RPMI8226 (cell line): Measurements from ENCODE around the gene SPTBN5.

Experiments used
- DNase-seq: peaks from one replicate; pipeline ENCODE4 v3.0.0-alpha.2; 2015

The SPTBN5 gene

GRCh38 chr15:41925086-41925608, 31.3 kb upstream of the SPTBN5 start:
- DNase-seq = no peak

- DNase-seq = no peak
Observed at GRCh38 chr15:41923401-41923997, 29.6 kb upstream of the SPTBN5 start.

DNA sequence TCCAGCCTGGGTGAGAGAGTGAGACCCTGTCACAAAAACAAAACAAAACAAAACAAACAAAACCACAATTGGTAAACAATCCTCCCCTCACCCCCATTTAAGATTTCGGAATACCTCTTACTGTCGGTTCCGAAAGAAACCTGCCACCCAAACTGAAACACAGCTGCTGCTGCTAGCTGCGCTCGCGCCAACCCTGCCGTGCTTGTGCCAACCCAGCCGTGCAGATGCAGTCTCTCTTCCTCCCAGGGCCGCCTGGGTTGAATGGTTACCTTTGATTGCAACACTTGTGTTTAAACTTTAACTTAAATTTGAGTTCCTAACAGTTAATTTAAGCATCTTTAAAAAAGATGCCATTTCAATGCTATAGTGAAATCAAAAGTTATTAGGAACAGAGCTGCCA, 28.5 kb upstream of the SPTBN5 start:
- DNase-seq = no peak

DNA sequence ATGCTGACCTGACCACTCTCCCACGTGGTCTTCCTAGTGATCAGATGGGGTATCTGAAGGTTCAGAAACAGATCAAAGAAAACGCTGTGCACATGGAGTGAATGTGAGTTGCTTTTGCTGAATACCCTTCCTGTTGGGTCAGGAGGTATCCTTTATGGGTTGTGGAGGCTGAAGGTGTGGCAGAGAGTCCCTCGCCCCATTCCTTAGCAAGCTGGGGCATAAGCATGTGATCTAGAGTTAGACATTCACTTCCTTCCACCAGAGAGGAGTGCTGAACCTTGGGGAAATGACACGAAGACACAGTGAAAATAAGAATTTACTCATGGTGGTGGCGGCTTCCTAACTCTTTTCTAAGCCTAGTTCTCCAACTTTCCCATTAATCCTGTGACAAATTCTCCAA, 27.8 kb upstream of the SPTBN5 start:
- DNase-seq = no peak

- no peak for DNase-seq
Observed at GRCh38 chr15:41921167-41921566, 27.3 kb upstream of the SPTBN5 start.

GRCh38 chr15:41919954-41920538, 26.2 kb upstream of the SPTBN5 start:
- no peak for DNase-seq

GRCh38 chr15:41919201-41919820, 25.5 kb upstream of the SPTBN5 start:
- DNase-seq = no peak

- DNase-seq = no peak
Observed at GRCh38 chr15:41918506-41919126, 24.8 kb upstream of the SPTBN5 start.

DNA sequence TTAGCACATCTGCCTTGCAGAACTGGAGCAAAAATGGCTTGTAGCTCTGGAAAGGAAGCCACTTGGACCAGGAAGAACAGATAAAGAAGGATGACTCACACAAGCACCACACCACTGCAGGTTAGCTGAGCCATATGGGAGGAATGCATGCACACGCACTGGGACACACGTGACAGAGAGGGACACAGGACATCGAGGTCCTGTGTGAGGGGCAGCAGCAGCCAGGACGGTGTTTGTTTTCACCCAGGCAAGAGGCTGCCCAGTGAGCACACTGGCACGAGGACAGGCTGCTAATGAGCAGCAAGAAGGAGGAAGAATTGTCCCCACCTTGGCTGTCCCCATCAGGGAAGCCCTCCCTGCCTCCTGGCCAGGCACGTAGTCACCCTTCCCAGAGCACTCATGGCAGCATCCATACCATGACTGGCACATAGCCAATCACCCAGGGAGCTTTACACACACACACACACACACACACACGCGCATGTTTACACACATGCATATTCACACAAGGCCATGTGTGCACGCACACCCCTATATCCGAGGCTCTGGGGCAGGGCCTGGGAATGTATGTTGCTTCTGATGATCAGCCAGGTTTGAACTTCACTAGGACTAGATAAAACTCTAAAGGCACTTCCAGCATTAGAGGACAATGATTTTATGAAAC, 24.0 kb upstream of the SPTBN5 start:
- DNase-seq = no peak

DNA sequence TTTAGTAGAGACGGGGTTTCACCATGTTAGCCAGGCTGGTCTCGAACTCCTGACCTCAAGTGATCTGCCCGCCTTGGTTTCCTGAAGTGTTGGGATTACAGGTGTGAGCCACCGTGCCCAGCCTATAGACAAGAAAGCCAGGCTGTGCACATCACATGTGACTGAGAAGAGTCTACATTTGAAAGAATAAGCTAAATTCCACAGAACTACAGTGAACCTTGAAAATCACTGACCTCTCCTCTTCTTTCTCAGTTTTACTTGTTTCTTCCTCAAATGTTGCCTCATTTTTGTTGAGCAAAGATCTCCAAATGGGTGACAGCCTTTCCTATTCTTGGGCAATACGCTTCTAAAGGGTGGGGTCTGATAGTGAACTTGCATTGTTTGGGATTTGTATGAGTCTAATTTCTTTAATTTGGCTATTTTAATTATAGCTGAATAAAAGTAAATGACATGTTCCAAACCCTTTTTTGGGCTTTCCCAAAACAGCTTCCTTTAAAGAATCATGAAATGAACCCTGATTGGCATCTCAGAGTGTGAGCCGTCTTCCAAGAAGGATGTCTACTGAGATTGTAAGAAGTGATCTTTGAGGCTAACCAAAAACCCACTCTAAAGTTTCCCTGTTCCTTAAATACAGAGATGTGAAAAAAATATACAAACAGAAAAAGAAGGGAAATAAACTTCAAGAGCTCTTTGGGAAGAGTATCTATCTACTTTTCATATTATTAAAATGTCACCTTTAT, 21.6 kb upstream of the SPTBN5 start:
- no peak for DNase-seq

GRCh38 chr15:41914411-41914810, 20.6 kb upstream of the SPTBN5 start:
- no peak for DNase-seq

GRCh38 chr15:41913256-41913655, 19.4 kb upstream of the SPTBN5 start:
- no peak for DNase-seq

DNA sequence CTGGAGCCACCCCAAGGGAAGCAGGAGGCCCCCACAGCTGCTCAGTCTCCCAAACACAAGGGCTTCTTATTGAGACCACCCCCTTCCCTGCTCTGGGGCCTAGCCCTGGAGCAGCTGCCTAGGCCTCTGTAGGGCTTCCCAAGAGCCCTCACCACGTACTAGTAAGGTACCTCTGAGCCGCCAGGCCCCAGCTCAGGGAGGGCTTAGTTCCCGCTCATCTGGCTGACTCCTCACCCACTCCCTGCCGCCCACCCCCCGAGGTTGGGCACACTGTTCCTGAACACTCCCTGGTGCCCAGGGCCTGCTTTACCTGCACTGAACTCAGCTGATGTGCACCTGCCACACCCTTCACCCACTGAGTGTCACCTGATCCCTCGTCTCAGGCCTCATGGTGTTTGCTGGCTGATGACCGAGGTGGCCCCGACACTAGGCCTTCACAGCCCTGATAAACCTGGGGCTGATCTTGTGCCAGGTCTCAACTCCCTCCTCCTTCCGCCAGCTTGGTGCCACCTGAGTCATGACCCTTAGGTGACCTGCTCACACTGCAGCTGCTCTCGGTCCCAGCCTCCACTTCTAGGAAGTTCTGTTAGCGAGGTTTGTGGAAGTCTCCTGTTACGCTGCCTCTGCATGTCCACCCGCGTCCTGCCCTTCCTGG, 18.0 kb upstream of the SPTBN5 start:
- DNase-seq = no peak

DNA sequence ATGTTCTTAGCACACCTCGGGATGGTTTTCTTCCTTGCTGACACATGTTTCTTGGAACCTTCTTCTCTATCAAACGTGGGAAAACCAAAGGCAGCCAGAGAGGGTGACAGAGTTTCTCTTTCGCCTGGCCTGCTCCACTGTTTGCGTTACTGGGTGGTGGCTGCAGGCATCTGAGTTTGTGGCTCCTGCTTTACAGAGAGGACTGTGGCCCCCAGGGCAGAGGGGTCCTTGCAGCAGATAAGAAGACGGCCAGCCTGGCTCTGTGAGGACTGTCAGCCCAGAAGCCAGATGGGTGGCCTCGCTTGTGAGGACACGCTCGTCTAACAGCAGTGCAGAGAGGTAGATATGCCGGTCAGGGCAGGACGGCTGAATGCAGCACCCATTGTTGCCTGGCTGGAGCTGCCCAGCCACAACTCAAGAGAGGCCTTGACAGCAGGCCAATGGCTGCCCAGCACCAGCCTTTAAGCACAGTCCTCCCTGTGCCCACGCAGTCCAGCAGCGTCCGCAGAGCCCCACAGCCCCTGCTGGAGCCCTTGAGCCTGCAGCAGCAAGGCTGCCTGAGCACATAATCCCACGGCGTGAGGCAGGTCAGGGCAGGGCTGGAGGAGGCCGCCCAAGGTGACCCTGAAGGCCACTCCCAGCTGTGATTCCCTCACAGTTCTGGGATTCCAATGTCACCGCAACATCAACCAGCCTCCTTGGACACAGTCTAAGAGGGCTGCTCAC, 15.0 kb upstream of the SPTBN5 start:
- no peak for DNase-seq

- no peak for DNase-seq
Observed at GRCh38 chr15:41907141-41907540, 13.3 kb upstream of the SPTBN5 start.

- no peak for DNase-seq
Observed at GRCh38 chr15:41906608-41907007, 12.8 kb upstream of the SPTBN5 start.

DNA sequence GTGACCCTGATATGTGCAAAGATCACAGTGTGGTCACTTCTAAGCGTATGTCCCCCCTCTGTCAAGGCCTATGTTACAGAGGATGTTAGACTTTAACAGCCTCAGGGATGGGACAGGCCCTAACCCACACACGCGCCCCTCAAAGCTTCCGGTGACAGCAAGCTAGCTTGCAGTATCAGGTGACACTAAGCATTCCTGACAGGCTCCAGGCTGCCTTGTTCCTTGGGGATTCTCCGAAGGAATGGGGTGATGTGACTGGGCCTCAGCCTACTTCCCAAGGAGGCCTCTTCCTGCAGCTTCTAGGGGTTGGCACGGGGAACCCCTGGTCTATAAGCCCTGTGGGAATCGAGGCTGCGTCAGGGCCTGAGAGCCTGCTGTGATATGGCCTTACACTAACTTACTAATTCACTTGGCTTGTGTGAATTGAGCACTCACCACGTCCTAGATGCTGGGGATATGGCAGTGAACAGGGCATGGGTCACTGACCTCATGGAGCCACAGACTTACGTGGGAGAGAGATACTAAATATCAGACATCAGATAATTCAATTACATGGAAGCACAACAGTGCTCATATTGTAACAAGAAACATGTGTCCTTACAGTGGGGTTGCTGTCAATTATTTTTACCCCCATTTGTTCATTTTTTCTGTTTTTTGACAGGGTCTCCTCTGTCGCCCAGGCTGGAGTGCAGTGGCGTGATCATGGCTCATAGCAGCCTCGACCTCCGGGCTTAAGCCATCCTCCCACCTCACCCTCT, 11.4 kb upstream of the SPTBN5 start:
- DNase-seq = no peak

GRCh38 chr15:41904541-41905005, 10.7 kb upstream of the SPTBN5 start:
- DNase-seq = peak; percentile 76

- DNase-seq = no peak
Observed at GRCh38 chr15:41903782-41904181, 9.9 kb upstream of the SPTBN5 start.

GRCh38 chr15:41901431-41901830, 7.6 kb upstream of the SPTBN5 start:
- DNase-seq = no peak
